NCI-H526 treated with DMSO at 0.1 percent for 48 hours (cell line): Measurements from ENCODE around the gene PIEZO2.
"Not testable (repeated sequence)": the region's sequence is repeated elsewhere in the genome, so short reads cannot be mapped to it uniquely, and the experiment has no call there.

Experiments used
- DNase-seq: peaks from one replicate; lab custom pipeline; 2025; lab: John Stamatoyannopoulos, UW

Gene PIEZO2

DNA sequence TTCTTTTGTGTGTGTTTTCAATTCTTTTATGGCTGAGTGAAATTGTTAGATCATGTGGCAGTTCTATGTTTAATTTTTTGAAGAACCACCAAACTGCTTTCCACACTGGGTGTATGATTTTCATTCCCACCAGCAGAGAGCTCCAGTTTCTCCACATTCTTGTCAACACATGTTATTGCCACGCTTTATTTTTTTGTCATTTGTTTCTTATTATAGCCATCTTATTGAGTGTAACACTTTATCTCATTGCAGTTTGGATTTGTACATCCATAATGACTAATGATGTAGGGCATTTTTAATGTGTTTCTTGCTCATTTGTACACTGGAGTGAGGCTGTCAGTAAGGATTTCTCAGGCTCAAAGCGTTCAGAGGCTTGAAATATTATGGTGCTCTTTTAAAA is 184.2 kb downstream of the PIEZO2 start:
- no peak for DNase-seq

DNA sequence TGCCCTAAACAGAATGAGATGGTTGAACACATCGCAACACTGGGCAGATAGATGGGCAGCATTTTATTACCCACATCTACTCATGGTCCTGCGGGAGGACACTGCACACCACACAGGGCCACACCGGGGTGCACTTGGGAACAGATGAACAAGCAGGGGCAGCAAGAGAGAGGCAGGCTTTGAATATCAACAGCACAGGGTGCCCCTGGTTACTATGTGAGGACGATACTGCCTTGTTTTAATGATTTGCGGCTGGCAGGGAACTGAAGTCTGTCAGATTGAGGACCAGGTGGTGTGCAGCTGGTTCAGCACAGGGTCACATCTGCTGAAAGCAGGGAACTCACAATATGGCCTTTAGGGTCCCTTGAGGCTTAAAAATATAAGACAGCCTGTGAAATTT is 195.7 kb downstream of the PIEZO2 start:
- DNase-seq: peak; percentile 15

DNA sequence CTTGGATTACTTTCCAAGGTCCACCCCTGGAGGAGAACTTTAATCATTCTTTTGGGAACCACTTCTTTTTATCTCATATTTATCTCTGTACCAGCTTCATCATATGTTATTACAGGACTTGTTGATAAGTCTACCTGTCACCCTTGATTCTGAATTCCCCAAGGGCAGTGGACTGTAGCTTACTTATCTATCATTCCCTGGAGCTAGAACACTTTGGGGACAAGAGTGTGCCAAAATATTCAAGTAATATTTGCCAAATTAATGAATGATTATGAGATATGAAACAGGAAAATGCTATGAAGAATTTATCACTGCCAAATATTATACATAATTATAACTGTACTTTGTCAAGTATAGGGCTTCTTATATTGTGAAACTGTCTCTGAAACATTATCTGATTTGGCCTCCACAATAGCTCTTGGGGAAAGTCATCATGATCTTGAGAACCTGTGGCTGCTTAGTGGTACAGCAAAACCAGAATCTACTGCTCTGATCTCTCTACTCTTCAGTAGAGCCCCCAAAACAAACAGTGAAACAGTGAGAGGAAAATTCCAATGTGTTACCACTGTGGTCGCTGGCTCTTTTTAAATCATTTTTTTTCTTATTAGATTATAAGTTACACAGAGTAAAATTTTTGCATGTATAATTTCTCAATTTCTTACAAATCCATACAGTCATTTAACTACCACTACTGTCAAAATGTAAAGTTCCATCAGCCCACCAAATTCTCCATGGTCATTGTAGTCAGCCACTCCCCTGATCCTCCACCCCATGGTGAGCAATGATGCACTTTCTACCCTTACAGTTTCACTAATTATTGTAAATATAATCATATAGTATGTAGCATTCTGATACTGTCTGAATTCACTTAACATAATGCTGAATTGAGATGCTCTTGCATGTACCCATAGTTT is 197.5 kb downstream of the PIEZO2 start:
- no peak for DNase-seq

DNA sequence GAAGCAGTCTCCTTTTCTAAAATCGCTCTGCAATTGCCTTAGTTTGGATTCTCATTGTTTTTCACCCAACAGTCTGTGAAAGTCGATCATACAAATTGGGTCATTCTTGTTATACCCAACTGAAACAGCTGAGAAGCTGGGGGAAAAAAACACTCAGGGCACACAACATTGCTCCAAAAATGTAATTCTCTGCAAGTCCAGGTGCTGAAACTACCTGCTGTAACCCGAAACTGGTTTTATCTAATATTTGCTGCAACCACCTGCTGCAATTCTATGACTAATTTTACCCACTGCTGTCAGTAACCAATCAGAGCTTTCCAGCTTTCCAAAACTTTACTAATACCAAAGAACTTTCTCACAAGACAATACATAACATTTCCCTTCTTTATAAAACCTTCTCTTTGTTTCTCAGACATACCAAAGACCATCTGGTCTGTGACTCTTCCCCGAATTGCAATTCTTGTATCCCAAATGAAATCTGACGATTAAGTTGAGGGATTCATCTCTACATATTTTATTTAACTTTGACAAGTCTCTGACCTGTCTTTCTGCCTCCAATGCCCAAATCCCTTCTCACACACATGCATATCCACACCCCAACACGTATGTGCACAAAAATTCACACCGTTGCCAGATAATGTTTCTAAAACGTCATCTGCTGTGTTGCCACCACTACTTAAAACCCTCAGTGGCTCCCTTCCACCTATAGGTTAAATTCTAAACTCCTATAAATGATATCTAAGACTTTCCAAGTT is 198.3 kb downstream of the PIEZO2 start:
- DNase-seq: no peak

DNA sequence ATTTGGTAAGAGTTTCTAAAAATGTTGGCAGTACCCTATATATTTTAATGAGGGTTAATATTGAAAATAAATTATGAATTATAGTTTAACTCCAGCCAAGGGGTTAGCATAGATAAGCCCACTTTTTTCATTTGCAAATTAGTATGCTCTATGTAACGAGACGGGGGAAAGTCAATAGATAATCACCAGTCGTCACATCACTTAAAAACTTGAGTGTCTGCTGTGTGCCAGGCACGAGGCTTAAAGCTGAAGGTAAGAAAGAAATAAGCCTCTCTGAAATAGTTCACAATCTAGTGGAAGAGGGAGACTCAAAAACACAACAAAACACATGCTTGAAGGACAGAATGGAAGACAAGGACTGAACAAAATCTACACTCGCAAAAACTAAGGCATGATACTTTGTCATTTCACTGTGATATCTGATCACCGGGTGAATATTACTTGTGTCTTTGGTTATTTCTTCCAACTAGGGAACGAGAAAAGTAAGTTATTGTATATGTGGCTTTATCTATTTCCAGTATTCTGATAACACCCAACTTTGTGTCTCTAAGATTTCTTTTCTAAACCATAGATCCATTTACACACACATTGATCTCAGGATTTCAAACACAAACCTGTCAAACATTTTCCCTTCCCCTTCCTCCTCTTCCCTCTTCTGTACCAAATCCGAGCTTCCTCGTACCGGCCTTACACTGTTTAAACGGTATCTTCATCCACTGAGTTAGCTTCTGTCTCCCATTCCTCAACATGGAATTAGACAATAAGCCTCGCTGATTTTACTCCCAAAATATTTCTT is 199.1 kb downstream of the PIEZO2 start:
- DNase-seq: no peak

DNA sequence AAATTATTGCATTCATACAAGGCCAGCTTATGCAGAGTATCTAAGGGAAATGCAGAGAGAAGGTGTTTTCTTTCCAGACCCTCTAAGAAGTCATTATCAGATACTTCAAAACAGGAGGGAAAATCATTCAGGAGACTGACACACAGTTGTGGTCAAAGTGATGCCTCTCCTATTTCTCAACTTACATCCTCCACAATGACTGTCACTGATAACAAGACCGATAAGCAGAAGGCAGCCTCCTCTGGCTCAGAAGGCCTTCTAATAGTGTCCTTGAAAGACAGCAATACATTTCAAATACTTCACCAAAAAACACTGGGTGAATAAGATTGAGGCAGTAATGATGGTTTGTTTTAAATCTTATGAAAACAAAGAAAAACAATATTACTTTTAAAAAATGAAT is 199.7 kb downstream of the PIEZO2 start:
- DNase-seq: no peak

DNA sequence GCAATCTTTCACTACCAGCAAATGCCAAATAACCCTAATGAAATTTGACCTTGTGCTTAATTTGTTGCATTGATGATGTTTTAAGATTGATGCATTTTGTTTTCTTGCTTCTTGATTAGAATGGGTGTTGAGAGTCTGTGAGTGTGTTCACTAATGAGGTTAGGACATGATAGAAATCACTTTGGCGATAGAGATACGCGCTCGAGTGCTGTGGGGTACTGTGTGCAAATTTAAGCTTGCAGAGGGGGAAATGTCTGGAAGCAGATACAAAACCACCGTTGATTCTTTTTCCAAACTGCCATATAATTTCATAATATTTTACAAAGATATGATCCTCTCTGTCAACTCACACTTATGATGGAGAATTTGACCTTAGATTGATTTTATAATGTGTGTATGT is 200.9 kb downstream of the PIEZO2 start:
- DNase-seq: no peak

DNA sequence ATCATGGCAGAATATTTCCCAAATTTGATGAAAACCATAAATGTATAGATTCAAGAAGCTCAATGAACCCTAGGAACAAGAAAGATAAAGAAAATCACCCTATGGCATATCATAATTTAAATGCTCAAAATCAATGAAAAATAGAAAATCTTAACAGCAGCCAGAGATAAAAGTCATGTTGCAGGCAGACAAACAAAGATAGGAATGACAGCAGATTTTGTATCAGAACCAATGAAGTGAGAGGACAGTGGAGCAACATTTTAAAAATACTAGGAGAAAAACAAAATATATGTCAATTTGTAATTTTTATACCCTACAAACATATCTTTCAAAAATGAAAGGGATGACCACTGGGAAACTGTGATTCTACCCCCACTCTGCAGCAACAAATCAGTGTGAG is 203.3 kb downstream of the PIEZO2 start:
- DNase-seq: no peak

DNA sequence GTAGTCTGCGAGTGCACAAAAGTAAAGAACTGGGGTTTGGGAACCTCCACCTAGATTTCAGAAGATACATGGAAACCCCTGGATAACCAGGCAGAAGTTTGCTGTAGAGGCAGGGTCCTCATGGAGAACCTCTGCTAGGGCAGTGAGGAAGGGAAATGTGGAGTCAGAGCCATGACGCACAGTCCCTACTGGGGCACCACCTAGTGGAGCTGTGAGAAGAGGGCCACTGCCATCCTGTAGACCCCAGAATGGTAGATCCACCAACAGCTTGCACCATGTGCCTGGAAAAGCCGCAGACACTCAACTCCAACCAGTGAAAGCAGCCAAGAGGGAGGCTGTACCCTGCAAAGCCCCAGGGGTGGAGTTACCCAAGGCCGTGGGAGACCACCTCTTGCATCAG is 206.4 kb downstream of the PIEZO2 start:
- DNase-seq: no peak

DNA sequence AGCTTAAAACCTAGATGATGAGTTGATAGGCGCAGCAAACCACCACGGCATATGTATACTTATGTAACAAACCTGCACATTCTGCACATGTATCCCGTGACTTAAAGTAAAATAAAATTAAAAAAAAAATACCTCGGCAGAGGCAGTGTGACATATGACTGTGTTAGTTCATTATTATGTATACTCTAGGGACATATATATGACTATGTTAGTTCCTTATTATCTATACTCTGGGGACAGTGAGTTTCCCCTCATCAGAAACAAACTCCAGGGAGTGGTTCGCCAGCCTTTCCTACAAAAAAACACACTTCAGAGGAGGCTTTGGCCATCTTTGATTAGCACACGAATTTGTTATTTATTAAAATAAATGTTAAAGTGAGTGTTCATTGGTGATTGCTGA is 209.5 kb downstream of the PIEZO2 start:
- DNase-seq: no peak

DNA sequence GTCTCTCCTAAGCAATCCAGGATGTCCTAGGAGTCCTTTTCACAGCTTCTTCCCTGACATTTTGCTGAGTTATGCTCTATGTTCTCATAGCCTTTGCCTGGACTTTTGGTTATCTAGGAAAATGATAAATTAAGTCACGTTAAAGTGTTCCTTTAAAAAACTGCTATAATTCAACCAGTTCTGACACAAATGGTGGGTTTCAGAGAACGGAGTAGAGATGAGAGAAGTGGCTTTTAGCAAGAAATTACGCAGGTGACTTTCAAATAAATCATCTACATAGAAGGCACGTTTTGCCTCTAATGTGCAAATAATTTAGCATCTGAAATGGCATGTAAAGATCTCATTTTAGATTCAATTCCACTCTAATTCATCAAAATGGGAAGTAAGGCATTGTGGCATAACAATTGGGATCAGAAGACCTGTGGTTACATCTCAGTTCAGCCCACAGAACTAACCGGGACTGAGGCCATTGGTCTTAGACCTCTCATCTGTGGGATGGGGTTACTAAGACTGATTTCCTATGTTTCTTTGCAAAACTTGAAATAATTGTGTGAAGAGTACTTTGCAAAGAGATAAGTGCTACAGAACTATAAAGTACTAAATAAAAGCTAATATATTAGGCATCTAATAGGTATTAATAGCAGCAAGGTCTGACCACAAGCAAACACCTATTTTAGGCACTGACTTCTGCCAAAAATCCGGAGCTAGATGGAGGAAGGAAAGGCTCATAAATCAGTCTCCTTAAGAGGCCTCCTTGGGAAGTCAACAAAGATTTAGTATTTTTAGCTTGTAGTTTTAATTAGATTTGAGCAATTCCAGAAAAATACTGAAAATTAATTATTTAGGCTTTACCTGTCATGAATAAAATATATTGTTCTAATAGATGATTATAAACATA is 211.4 kb downstream of the PIEZO2 start:
- DNase-seq: no peak

DNA sequence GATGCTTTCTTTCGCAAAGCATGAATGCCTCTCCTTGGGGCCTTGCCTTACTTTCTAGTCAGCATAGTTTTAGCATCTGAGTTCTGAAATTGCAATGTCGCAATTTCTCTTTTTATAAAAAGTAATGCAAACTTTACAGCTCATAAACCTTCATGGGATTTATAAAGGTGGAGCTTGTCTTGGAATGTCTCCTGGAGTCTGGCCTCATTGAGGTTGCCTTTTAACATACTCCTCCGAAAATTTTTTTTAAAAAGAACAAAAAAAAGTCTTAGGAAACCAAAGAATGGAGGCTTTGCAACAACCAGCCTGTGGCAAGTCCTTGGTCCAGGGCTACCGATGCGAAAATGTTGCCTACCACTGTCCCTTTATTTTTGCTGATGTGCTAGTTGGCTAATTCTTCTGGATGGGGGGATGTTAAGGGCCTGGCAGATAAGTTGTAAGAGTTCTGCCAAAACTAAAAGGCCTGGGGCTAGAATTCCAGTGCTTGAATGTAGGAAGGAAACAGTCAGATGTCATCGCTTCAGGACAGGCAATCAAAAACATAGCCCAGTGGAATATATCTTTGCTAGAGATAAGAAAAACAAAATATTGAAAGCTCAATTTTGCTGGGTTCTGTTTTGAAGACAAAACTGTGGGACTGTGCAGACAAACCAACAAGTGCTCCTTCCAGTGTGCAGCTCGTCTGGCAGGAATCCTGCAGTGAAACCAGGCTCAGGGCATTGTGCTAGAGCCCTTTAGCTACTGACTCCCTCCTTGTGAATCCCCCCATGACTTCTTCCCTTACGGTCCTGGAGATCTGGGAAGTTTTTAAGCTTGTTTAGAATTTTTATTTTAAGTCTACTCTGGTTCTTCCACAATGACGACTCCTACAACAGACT is 213.0 kb downstream of the PIEZO2 start:
- DNase-seq: no peak

DNA sequence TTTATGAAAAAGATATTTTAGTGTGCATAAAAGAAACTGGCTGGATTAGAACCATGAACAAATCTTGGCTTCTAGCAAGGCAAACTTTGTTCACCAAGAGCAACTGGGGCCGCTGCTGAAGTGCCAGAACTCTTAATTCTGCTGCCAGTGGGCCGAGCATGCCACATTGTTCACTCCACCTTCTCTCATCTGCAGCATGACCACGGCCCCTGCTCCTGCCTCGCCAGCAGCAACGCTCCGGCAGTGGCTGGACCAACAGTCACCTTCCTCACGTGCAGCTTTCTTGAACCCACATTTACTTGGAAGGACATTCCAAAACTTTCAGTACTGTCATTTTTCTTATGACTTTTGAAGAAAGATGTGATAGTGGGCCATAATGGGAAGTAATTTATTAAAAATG is 213.8 kb downstream of the PIEZO2 start:
- no peak for DNase-seq

DNA sequence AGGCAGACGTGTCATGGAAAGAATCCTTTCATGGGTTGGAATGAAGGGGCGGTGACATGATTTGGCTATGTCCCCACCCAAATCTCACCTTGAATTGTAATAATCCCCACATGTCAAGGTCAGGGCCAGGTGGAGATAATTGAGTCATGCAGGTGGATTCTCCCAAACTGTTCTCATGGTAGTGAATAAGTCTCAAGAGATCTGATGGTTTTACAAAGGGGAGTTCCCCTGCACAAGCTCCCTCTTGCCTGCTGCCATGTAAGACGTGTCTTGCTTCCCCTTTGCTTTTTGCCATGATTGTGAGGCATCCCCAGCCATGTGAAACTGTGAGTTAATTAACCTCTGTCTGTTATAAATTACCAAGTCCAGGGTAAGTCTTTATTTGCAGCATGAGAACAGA is 215.7 kb downstream of the PIEZO2 start:
- not testable (repeated sequence) for DNase-seq

DNA sequence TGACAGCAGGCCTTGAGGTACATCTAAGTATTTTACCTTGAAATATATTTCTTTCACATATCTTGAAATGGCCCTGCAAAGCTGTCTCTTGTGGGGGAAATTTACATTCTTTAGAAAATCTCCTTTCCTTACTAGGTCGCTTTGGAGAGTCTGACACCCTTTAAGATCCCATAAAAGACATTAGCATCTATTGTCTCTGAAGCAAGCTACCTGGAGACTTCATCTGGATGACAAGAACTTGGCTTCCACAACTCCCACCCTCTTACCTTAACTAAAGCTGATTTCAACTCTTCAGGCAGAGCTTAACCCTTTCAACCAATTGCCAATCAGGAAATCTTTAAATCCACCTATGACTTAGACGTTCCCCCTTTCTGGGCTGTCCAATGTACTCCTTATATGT is 219.3 kb downstream of the PIEZO2 start:
- no peak for DNase-seq

DNA sequence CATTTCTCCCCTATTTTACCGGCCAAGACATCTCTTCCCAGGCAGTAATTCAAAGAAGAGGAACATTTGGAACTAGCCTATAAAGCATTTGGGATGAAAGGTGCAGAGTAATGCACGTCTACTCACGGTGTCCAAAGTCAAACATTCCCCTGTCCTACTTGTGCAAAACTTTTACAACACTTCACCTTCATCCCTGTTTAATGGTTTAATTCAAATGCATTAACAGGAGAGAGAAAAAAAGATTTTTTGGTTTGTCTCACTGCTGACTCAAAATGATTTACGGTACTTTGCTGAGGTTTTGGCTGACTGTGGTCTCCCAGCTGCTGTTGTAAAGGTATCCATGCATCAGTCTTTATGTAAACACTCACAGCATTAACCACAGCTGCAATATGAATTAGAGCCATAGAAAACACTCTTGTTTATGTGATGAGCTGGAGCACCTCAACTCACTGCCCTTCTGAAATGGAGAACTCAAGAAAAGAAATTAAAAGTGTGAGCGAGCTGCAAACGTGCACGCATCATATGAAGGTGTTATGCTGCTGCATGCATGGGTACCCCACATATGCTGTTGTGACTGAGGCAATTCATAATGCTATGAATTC is 220.5 kb downstream of the PIEZO2 start:
- DNase-seq: no peak

DNA sequence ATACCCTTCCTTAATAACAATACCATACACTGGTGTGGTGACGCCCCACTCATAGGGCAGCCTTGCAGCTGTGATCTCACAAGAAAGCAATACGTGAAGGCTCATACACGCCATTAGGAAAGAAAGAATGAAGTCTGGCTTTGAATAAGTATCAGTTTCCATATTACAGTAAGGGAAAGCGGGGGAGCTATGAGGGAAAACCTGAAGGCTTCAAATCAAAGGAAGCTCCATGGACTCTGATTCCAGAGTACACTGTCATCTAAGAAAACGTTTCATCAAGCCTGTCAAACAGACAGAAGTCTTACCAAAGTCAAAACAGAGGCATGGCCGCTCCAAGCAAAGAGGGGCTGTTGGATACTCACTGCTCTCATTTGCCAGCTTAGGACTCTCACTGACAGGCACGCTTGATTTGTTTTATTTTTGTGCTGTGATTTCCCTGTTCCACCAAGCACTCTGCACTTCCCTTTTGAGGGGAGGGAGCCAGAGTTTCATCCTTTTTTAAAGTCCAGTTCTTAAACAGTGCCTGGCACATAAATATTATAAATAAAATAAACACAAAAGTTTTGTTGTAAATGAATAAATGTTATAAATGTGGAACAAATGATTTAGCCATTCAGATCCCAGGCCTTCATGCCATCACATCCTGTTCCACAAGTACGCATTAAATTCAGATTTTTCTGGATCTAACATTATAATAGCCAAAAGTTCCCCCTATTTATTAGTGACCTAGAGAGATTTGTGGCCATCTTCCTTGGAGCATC is 221.2 kb downstream of the PIEZO2 start:
- no peak for DNase-seq

DNA sequence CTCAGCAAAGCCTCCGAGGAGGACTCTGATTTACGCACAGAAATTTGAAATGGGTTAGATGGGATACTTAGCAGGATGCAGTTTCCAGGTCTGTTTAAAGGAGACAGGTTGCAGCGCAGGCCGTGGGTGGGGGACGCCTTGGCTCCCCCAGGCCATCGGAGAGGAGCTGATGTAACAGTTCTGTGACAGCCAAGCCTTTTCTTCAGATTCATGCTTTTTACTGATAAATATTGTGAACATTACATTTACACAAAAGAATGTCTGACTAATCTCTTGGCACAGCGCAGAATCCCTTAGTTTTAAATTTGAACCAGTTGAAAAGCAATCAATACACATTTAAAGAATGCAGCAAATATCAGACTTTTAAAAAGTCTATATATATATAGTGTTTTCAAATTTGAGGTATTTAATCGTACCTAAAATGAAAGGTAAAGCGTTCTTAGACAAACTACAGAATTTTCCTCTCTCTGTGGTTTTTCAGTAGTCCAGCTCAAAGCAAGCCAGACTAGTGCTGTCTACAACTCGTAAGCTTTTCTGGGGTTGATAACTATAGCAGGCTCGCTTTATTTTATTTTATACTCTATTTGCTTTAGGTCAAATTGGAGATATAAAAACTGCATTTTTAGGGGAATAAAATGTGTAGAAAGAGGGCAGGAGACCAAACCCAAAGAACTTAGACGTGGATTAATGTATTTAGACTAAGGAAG is 221.9 kb downstream of the PIEZO2 start:
- DNase-seq: no peak
